ENCODE measurements around the gene VTI1A. TPM values are rescaled to one million over a fixed set of nuclear protein-coding genes. Genes with fewer than 3 reads are reported as not detected.

VTI1A gene
- total and polyA plus RNA-seq, 9 of the 15 experiments (the other 6 are each of a cell fraction or from before 2014, with no cell fraction given): 9.3 to 21.4 (median 16.0) TPM

GRCh38 chr10:112801748-112802147 lies 354.7 kb downstream of the VTI1A start:
- Histone ChIP-seq H3K79me2 (ENCODE audit: control insufficient read depth, insufficient read depth, low read length) (no peaks in the 10 kb centered on the region), H3K4me3 (no peak overlapping the region), H3K4me2 (ENCODE audit: insufficient read depth, low read length) (no peak overlapping the region), H3K9ac (ENCODE audit: insufficient read depth in 1 of 2, low read depth in 2 of 2, low read length in 2 of 2) (no peak overlapping the region), H3K27me3 (ENCODE audit: control insufficient read depth in 2 of 2, insufficient read depth in 2 of 2, low read length in 2 of 2) (no peaks in the 10 kb centered on the region), H3K9me1 (ENCODE audit: control insufficient read depth, insufficient read depth, low read length) (no peaks in the 10 kb centered on the region), H2AFZ (ENCODE audit: low read depth, low read length) (no peak overlapping the region), H3K36me3 (ENCODE audit: control insufficient read depth, insufficient read depth, low read length) (no peaks in the 10 kb centered on the region; the same call in 2 of the 3 replicates), H4K20me1 (replicated peaks; ENCODE audit: control insufficient read depth, insufficient read depth, low read length) (no peaks in the 10 kb centered on the region), H3K4me1 (replicated peaks in 1 of 2; ENCODE audit: control insufficient read depth in 2 of 2, insufficient read depth in 2 of 2, low read length in 2 of 2) (no peaks in the 10 kb centered on the region), H3K9me3 (replicated peaks; ENCODE audit: control insufficient read depth, insufficient read depth, low read depth, low read length) (no peaks in the 10 kb centered on the region), H3K27ac (ENCODE audit: extremely low read depth, low read depth, low read length) (no peak overlapping the region)
- ChIA-PET POLR2A (no interaction called here), CTCF (ENCODE audit: low intra/inter-chr PET ratio) (no interaction called here)
- DNase-seq (ENCODE audit: extremely low read depth in 1 of 4, low spot score in 3 of 4): no peak
- in situ Hi-C loops (cut with MboI) (no loop called here), intact Hi-C loops (cut with micrococcal nuclease) (no loop called here)
- ATAC-seq: no peak
- BruUV-seq (replicated peaks): no TSS peak
- WGBS (ENCODE audit: insufficient coverage, low coverage, missing lambda C conversion rate): 68% methylated on average over 3 of the region's 4 CpGs
- no peak for FAIRE-seq
- TF ChIP-seq NR2C2 (CRISPR knock-in tag; IDR thresholded peaks at IDR 0.05): no peak
- no peak for TF ChIP-seq NR2C2 (tag; IDR thresholded peaks at IDR 0.05)
- TF ChIP-seq TEAD2 (tag; IDR thresholded peaks at IDR 0.05): no peak
- no peak for TF ChIP-seq ZKSCAN8 (CRISPR knock-in tag; IDR thresholded peaks at IDR 0.05)
- no peak for TF ChIP-seq AFF4 (CRISPR knock-in tag; IDR thresholded peaks at IDR 0.05)
- no peak for TF ChIP-seq KLF16 (IDR thresholded peaks at IDR 0.05)
- no peak for TF ChIP-seq SIN3B (IDR thresholded peaks at IDR 0.05; ENCODE audit: low read depth)
- TF ChIP-seq ZNF511 (CRISPR knock-in tag; IDR thresholded peaks at IDR 0.05): no peak
- no peak for TF ChIP-seq ZNF175 (CRISPR knock-in tag; IDR thresholded peaks at IDR 0.05; ENCODE audit: low read depth)
- TF ChIP-seq ZFPM2 (CRISPR knock-in tag; IDR thresholded peaks at IDR 0.05): no peak
- no peak for TF ChIP-seq BRF1 (IDR thresholded peaks at IDR 0.05; ENCODE audit: borderline replicate concordance, extremely low read depth, insufficient read length)
- TF ChIP-seq ZNF57 (CRISPR knock-in tag; IDR thresholded peaks at IDR 0.05): no peak
- TF ChIP-seq ZNF165 (CRISPR knock-in tag; IDR thresholded peaks at IDR 0.05; ENCODE audit: borderline replicate concordance): no peak
- no peak for TF ChIP-seq FOXO4 (CRISPR knock-in tag; IDR thresholded peaks at IDR 0.05)
- no peak for TF ChIP-seq KDM1A (IDR thresholded peaks at IDR 0.05)
- TF ChIP-seq ZNF561 (CRISPR knock-in tag; conservative IDR thresholded peaks at IDR 0.05): no peak
- TF ChIP-seq USF1 (CRISPR knock-in tag; IDR thresholded peaks at IDR 0.05): no peak

All from K562 (cell line).